K562 treated with DMSO at 1 percent for 24 hours (cell line): ENCODE data around the gene SLC39A3. TPM values are rescaled to one million over a fixed set of nuclear protein-coding genes. Genes with fewer than 3 reads are reported as not detected.

ENCODE experiments used
- total RNA-seq: library from RNA; unstranded; fragments of 300-600 nt; gene quantifications from 2 replicates; pipeline ENCODE4 v1.2.3, GENCODE V29; 2022; ENCODE audit warnings: low read depth; ENCODE audit not compliant: insufficient read depth

The SLC39A3 gene
- 165 and 203 TPM in 2 replicates for total RNA-seq

GRCh38 chr19:2739602-2740313 is at the start of gene SLC39A3:
TSS of gene SLC39A3 (minus strand) at chr19:2740017. CDS start at chr19:2737257, 2,760 bp downstream.

GRCh38 chr19:2785244-2785997 is 45.6 kb upstream of the SLC39A3 start, which contains the start of gene THOP1:
TSS of gene THOP1 (plus strand) at chr19:2785503. CDS start at chr19:2785663, 160 bp downstream.

GRCh38 chr19:2782936-2783780 is 43.3 kb upstream of the SLC39A3 start, which contains the start of gene SGTA:
TSS of gene SGTA (minus strand) at chr19:2783273. CDS start at chr19:2769068, 14,205 bp downstream.

GRCh38 chr19:2720777-2721569 is 18.8 kb downstream of the SLC39A3 start, which contains the start of gene DIRAS1:
TSS of gene DIRAS1 (minus strand) at chr19:2721372. CDS start at chr19:2717806, 3,566 bp downstream.

GRCh38 chr19:2702170-2703076 is 37.4 kb downstream of the SLC39A3 start, which contains the start of gene GNG7:
TSS of gene GNG7 (minus strand) at chr19:2702694. CDS start at chr19:2520688, 182,006 bp downstream.

Other genes with a start within 250 kb of the SLC39A3 start
- gene GNG7, start 37.3 kb downstream of the SLC39A3 start, total RNA-seq = 0.96 and 1.0 TPM in 2 replicates
- gene DIRAS1, start 18.6 kb downstream of the SLC39A3 start, total RNA-seq = 4.2 and 4.7 TPM in 2 replicates
- gene SGTA, start 43.3 kb upstream of the SLC39A3 start, total RNA-seq = 143 and 145 TPM in 2 replicates
- gene THOP1, start 45.5 kb upstream of the SLC39A3 start, total RNA-seq = 196 and 238 TPM in 2 replicates
- gene ZNF554, start 79.9 kb upstream of the SLC39A3 start, total RNA-seq = 2.2 and 2.6 TPM in 2 replicates
- gene ZNF555, start 101.5 kb upstream of the SLC39A3 start, total RNA-seq = 1.7 and 1.8 TPM in 2 replicates
- 0.25 TPM in 1 of 2 replicates, not detected in the other for gene ZNF556, start 127.3 kb upstream of the SLC39A3 start, total RNA-seq
- 2.8 and 3.7 TPM in 2 replicates for gene ZNF57, start 160.9 kb upstream of the SLC39A3 start, total RNA-seq
- gene ZNF77, start 205.0 kb upstream of the SLC39A3 start, total RNA-seq = 7.7 and 8.7 TPM in 2 replicates
- 6.2 and 7.7 TPM in 2 replicates for gene TLE6, start 237.5 kb upstream of the SLC39A3 start, total RNA-seq